Testis (tissue), 3 donors: ENCODE results near the gene TENM4. TPM values are rescaled to one million over a fixed set of nuclear protein-coding genes. Genes with fewer than 3 reads are reported as not detected.

Experiments used
- DNase-seq: peaks from one replicate; pipeline ENCODE4 v3.0.0-alpha.2; 2019
- H3K27ac ChIP-seq, 2 donors: fragments of 200-600 bp; sonication (generic); one replicate each; pipeline ENCODE4 v1.5.1; 2019
- H3K27me3 ChIP-seq: fragments of 200-600 bp; sonication (generic); one replicate; pipeline ENCODE4 v1.5.1; 2019
- H3K36me3 ChIP-seq: fragments of 200-600 bp; sonication (generic); one replicate; pipeline ENCODE4 v1.5.1; 2017; ENCODE audit warnings: low read depth; ENCODE audit errors: missing control alignments
- H3K4me1 ChIP-seq: fragments of 200-600 bp; sonication (generic); one replicate; pipeline ENCODE4 v1.5.1; 2019
- H3K4me3 ChIP-seq, 2 donors: fragments of 200-600 bp; sonication (generic); one replicate each; pipeline ENCODE4 v1.5.1; 2017 to 2019
- H3K9me3 ChIP-seq: fragments of 200-600 bp; sonication (generic); one replicate; pipeline ENCODE4 v1.5.1; 2017
- CTCF ChIP-seq, 3 experiments: fragments of 450-650 bp in 2 of 3; fragments of 200-600 bp in 1 of 3; sonication (generic) in 1 of 3; IDR thresholded peaks; one replicate each; pipeline ENCODE4 v1.5.1; 2016 to 2019; ENCODE audit warnings: antibody characterized with exemption in 3 of 3, mild to moderate bottlenecking in 2 of 3, moderate library complexity in 1 of 3
- POLR2A ChIP-seq: fragments of 450-650 bp; IDR thresholded peaks from one replicate; pipeline ENCODE4 v1.6.1; 2017; ENCODE audit warnings: antibody characterized with exemption, mild to moderate bottlenecking, moderate library complexity
- WGBS, 2 donors: methylation state at CpG; one replicate each; pipeline ENCODE4 v1.1.5; 2018; 5-methylcytosine and 5-hydroxymethylcytosine counted together
- intact Hi-C: fragments of 100-400 bp; cut with DNase I; formaldehyde crosslinking; loops from one replicate; pipeline ENCODE4 v1.15.1; 2023; ENCODE audit warnings: low total_unique reads
- polyA plus RNA-seq: library from polyadenylated mRNA; stranded (reverse); fragments of 350-450 nt; fragmentation: Illumina TruSeq; extraction: RNeasy Lipid Tissue Mini Kit (QIAGEN cat#74804); gene quantifications from one replicate; pipeline ENCODE4 v1.2.3, GENCODE V29; 2014; ENCODE audit warnings: low read depth, low replicate concordance; ENCODE audit not compliant: insufficient read depth
- total RNA-seq, 2 donors: library from RNA; depleted of rRNA; stranded (reverse); fragments of >200 nt; gene quantifications; one replicate each; pipeline ENCODE4 v1.2.3, GENCODE V29; 2016

Gene TENM4
- total and polyA plus RNA-seq, 3 donors from 2014 or later = 10.6 to 17.9 (median 11.4) TPM

GRCh38 chr11:79025097-79025496, 415.7 kb downstream of the TENM4 start:
- peaks cover 4% of the 10 kb centered on the region for H3K4me1 ChIP-seq
- 60 to 78% methylated on average over 3 of the region's 3 CpGs for WGBS, 2 donors
- H3K4me3 ChIP-seq = no peak overlapping the region
- intact Hi-C loops = no loop called here
- no peak overlapping the region for H3K27ac ChIP-seq
- H3K36me3 ChIP-seq = no peaks in the 10 kb centered on the region
- no peaks in the 10 kb centered on the region for H3K27me3 ChIP-seq
- no peak for DNase-seq
- TF ChIP-seq POLR2A (no peak), CTCF (IDR thresholded peaks at IDR 0.05) (no peak)
- no peaks in the 10 kb centered on the region for H3K9me3 ChIP-seq

- H3K27ac ChIP-seq = no peak overlapping the region
- no peak for DNase-seq
- TF ChIP-seq POLR2A = no peak
- no peak for TF ChIP-seq CTCF (IDR thresholded peaks at IDR 0.05)
- intact Hi-C loops = no loop called here
- 86 to 89% methylated on average over 5 of the region's 5 CpGs for WGBS, 2 donors
- H3K9me3 ChIP-seq = no peaks in the 10 kb centered on the region
- H3K27me3 ChIP-seq = no peaks in the 10 kb centered on the region
- H3K4me1 ChIP-seq = peaks cover 4% of the 10 kb centered on the region
- no peak overlapping the region for H3K4me3 ChIP-seq
- no peaks in the 10 kb centered on the region for H3K36me3 ChIP-seq
Measured at GRCh38 chr11:79022265-79022664, 418.6 kb downstream of the TENM4 start.

- no peak overlapping the region for H3K27ac ChIP-seq
- intact Hi-C loops = no loop called here
- no peaks in the 10 kb centered on the region for H3K36me3 ChIP-seq
- no peak for DNase-seq
- TF ChIP-seq POLR2A = no peak
- TF ChIP-seq CTCF (IDR thresholded peaks at IDR 0.05) = no peak
- H3K9me3 ChIP-seq = no peaks in the 10 kb centered on the region
- peaks cover 4% of the 10 kb centered on the region for H3K4me1 ChIP-seq
- H3K27me3 ChIP-seq = no peaks in the 10 kb centered on the region
- no peak overlapping the region for H3K4me3 ChIP-seq
- 94 to 100% methylated on average over 1 of the region's 1 CpG for WGBS, 2 donors
Measured at GRCh38 chr11:79021601-79022000, 419.2 kb downstream of the TENM4 start.

GRCh38 chr11:79019975-79020374, 420.9 kb downstream of the TENM4 start:
- intact Hi-C loops = no loop called here
- Histone ChIP-seq H3K4me1 (no peaks in the 10 kb centered on the region), H3K9me3 (no peaks in the 10 kb centered on the region), H3K4me3 (no peak overlapping the region), H3K36me3 (no peaks in the 10 kb centered on the region), H3K27ac (no peak overlapping the region), H3K27me3 (no peaks in the 10 kb centered on the region)
- no peak for DNase-seq
- no peak for TF ChIP-seq POLR2A
- no peak for TF ChIP-seq CTCF (IDR thresholded peaks at IDR 0.05)
- 92 to 95% methylated on average over 4 of the region's 4 CpGs for WGBS, 2 donors

- Histone ChIP-seq H3K4me1 (no peaks in the 10 kb centered on the region), H3K27me3 (no peaks in the 10 kb centered on the region), H3K27ac (no peak overlapping the region), H3K9me3 (no peaks in the 10 kb centered on the region), H3K36me3 (no peaks in the 10 kb centered on the region), H3K4me3 (no peak overlapping the region)
- TF ChIP-seq CTCF (IDR thresholded peaks at IDR 0.05) (no peak), POLR2A (no peak)
- intact Hi-C loops = no loop called here
- no peak for DNase-seq
Measured at GRCh38 chr11:79019277-79019676, 421.6 kb downstream of the TENM4 start.
